DMS 273 (cell line): Measurements from ENCODE around the gene WFIKKN1.

Experiments
- DNase-seq: peaks from one replicate; lab custom pipeline; 2025; ENCODE audit not compliant: unreplicated experiment; lab: John Stamatoyannopoulos, UW

The WFIKKN1 gene

GRCh38 chr16:635573-636205 is 4.9 kb downstream of the WFIKKN1 start:
- no peak for DNase-seq

- peak; percentile 97 for DNase-seq
Measured at GRCh38 chr16:636206-637080, 5.7 kb downstream of the WFIKKN1 start, which contains the start of gene METTL26. Gene METTL26 (minus strand): TSS chr16:636305. CDS start chr16:636290, 15 bp downstream.

GRCh38 chr16:637081-638018 is 6.6 kb downstream of the WFIKKN1 start:
- peak; percentile 58 for DNase-seq

GRCh38 chr16:638034-638543 is 7.3 kb downstream of the WFIKKN1 start:
- DNase-seq = no peak

- no peak for DNase-seq
Measured at GRCh38 chr16:638836-639235, 8.1 kb downstream of the WFIKKN1 start.

- DNase-seq = no peak
Measured at GRCh38 chr16:640614-641013, 9.8 kb downstream of the WFIKKN1 start.

GRCh38 chr16:641326-642188 is 10.8 kb downstream of the WFIKKN1 start, which contains the start of gene MCRIP2:
Gene MCRIP2 (plus strand): TSS chr16:641828. CDS start chr16:641992, 164 bp downstream.
- peak; percentile 93 for DNase-seq

- peak; percentile 73 for DNase-seq
Measured at GRCh38 chr16:642189-643049, 11.6 kb downstream of the WFIKKN1 start.

- no peak for DNase-seq
Measured at GRCh38 chr16:643050-643368, 12.2 kb downstream of the WFIKKN1 start.

- no peak for DNase-seq
Measured at GRCh38 chr16:644556-644955, 13.8 kb downstream of the WFIKKN1 start.

- no peak for DNase-seq
Measured at GRCh38 chr16:645852-646678, 15.3 kb downstream of the WFIKKN1 start.

GRCh38 chr16:646679-647172 is 15.9 kb downstream of the WFIKKN1 start:
- DNase-seq = no peak

GRCh38 chr16:647173-647902 is 16.6 kb downstream of the WFIKKN1 start:
- no peak for DNase-seq

GRCh38 chr16:648071-648780 is 17.4 kb downstream of the WFIKKN1 start:
- DNase-seq = peak; percentile 77

GRCh38 chr16:648781-649589 is 18.2 kb downstream of the WFIKKN1 start, which contains the start of gene WDR90:
Gene WDR90 (plus strand): TSS chr16:649365. CDS start chr16:649417, 52 bp downstream.
- peak; percentile 98 for DNase-seq

GRCh38 chr16:649631-650030 is 18.8 kb downstream of the WFIKKN1 start:
- no peak for DNase-seq
